ENCODE results near the gene SF3A1.

DNA sequence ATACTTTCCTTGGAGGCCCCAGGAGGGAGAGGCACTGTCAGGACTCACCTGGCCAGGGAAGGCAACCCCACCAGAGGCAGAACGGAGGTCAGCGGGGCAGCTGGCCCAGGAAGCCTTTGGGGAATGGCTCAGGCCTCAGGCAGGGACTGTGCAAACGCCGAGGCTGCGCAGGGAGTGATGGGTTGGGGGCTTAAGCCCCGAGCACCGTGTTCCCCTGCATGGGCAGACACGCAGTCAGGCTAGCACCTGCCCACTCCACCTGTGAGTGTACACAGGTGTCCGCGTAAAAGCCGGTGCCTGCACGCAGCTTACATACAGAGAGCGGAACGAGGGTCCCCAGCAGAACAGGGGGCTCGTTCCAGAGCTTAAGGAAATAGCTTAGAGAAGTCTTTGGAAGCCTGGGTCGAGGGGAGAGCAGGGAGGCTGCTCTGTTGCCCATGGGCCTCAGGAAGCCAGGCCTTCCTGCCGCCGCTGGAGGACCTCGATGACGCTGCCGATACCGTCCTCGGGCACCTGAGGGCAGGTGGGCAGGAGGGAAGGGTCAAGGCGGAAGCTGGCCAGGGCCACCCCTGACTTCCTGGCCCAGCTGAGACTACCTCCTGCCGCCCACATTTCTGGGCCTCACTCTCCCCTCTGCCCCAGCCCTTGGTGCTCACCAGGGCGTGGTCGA, 71.4 kb downstream of the SF3A1 start:
- TF ChIP-seq POLR2A (IDR thresholded peaks at IDR 0.05; ENCODE audit: borderline replicate concordance, extremely low read depth, insufficient read depth, insufficient read length), result no peak
- no peak for TF ChIP-seq CEBPB (IDR thresholded peaks at IDR 0.05; ENCODE audit: low read depth)
- TF ChIP-seq, protein P1, sequence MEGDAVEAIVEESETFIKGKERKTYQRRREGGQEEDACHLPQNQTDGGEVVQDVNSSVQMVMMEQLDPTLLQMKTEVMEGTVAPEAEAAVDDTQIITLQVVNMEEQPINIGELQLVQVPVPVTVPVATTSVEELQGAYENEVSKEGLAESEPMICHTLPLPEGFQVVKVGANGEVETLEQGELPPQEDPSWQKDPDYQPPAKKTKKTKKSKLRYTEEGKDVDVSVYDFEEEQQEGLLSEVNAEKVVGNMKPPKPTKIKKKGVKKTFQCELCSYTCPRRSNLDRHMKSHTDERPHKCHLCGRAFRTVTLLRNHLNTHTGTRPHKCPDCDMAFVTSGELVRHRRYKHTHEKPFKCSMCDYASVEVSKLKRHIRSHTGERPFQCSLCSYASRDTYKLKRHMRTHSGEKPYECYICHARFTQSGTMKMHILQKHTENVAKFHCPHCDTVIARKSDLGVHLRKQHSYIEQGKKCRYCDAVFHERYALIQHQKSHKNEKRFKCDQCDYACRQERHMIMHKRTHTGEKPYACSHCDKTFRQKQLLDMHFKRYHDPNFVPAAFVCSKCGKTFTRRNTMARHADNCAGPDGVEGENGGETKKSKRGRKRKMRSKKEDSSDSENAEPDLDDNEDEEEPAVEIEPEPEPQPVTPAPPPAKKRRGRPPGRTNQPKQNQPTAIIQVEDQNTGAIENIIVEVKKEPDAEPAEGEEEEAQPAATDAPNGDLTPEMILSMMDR (IDR thresholded peaks at IDR 0.05 in 2 of 3, conservative IDR thresholded peaks at IDR 0.05 in 1 of 3; ENCODE audit: borderline replicate concordance in 1 of 3, insufficient read depth in 1 of 3, low read depth in 2 of 3, low read length in 2 of 3), result no peak
- TF ChIP-seq ZNF274 (IDR thresholded peaks at IDR 0.05; ENCODE audit: low read depth, low read length), result no peak
- TF ChIP-seq EZH2phosphoT487 (IDR thresholded peaks at IDR 0.05; ENCODE audit: borderline replicate concordance), result no peak
- TF ChIP-seq, protein P2, sequence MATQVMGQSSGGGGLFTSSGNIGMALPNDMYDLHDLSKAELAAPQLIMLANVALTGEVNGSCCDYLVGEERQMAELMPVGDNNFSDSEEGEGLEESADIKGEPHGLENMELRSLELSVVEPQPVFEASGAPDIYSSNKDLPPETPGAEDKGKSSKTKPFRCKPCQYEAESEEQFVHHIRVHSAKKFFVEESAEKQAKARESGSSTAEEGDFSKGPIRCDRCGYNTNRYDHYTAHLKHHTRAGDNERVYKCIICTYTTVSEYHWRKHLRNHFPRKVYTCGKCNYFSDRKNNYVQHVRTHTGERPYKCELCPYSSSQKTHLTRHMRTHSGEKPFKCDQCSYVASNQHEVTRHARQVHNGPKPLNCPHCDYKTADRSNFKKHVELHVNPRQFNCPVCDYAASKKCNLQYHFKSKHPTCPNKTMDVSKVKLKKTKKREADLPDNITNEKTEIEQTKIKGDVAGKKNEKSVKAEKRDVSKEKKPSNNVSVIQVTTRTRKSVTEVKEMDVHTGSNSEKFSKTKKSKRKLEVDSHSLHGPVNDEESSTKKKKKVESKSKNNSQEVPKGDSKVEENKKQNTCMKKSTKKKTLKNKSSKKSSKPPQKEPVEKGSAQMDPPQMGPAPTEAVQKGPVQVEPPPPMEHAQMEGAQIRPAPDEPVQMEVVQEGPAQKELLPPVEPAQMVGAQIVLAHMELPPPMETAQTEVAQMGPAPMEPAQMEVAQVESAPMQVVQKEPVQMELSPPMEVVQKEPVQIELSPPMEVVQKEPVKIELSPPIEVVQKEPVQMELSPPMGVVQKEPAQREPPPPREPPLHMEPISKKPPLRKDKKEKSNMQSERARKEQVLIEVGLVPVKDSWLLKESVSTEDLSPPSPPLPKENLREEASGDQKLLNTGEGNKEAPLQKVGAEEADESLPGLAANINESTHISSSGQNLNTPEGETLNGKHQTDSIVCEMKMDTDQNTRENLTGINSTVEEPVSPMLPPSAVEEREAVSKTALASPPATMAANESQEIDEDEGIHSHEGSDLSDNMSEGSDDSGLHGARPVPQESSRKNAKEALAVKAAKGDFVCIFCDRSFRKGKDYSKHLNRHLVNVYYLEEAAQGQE (IDR thresholded peaks at IDR 0.05; ENCODE audit: low read depth), result no peak
- TF ChIP-seq TCF7L2 (IDR thresholded peaks at IDR 0.05; ENCODE audit: borderline replicate concordance, extremely low read depth, insufficient read depth, insufficient read length), result no peak
- TF ChIP-seq POLR2AphosphoS5 (IDR thresholded peaks at IDR 0.05; ENCODE audit: low read depth, low read length), result no peak
- no peak for TF ChIP-seq EZH2 (IDR thresholded peaks at IDR 0.05)
- TF ChIP-seq RAD21 (IDR thresholded peaks at IDR 0.05; ENCODE audit: low read depth), result no peak
